HL-60 (cell line): Measurements from ENCODE around the gene DIDO1.

Experiments used
- DNase-seq, 2 experiments: peaks; one replicate each; pipeline ENCODE4 v3.0.0-alpha.2; 2010 to 2020; ENCODE audit warnings: low read depth in 1 of 2, low spot score in 1 of 2
- H3K27ac ChIP-seq: fragments of 250-450 bp; sonication (Bioruptor Pico); replicated peaks from 2 replicates; pipeline ENCODE4 v1.5.1; 2020; ENCODE audit warnings: mild to moderate bottlenecking, moderate library complexity
- H3K27me3 ChIP-seq: fragments of 250-450 bp; sonication (Bioruptor Pico); 2 replicates; pipeline ENCODE4 v1.5.1; 2021; ENCODE audit warnings: mild to moderate bottlenecking, moderate library complexity; ENCODE audit not compliant: insufficient read depth, poor library complexity, severe bottlenecking
- H3K4me3 ChIP-seq: replicated peaks from 2 replicates; pipeline ENCODE4 v1.5.1; 2011; ENCODE audit warnings: mild to moderate bottlenecking, control low read depth, low read length; ENCODE audit not compliant: insufficient read depth
- GABPA ChIP-seq: IDR thresholded peaks from 2 replicates; pipeline ENCODE4 v1.6.1; 2012; ENCODE audit warnings: low read depth
- POLR2AphosphoS5 ChIP-seq: IDR thresholded peaks from 2 replicates; pipeline ENCODE4 v1.6.1; 2012; ENCODE audit warnings: low read depth
- SPI1 ChIP-seq: IDR thresholded peaks from 2 replicates; pipeline ENCODE4 v1.6.1; 2012; ENCODE audit warnings: low read depth, mild to moderate bottlenecking, borderline replicate concordance
- TF ChIP-seq, protein P1 (sequence below): IDR thresholded peaks from 2 replicates; pipeline ENCODE4 v1.6.1; 2012; ENCODE audit warnings: low read depth; ENCODE audit not compliant: insufficient replicate concordance
- TF ChIP-seq, protein P2 (sequence below): IDR thresholded peaks from one replicate; pipeline ENCODE4 v1.5.1; 2011; ENCODE audit warnings: low read length, control low read depth, inconsistent platforms; ENCODE audit not compliant: insufficient read depth

DIDO1 gene

DNA sequence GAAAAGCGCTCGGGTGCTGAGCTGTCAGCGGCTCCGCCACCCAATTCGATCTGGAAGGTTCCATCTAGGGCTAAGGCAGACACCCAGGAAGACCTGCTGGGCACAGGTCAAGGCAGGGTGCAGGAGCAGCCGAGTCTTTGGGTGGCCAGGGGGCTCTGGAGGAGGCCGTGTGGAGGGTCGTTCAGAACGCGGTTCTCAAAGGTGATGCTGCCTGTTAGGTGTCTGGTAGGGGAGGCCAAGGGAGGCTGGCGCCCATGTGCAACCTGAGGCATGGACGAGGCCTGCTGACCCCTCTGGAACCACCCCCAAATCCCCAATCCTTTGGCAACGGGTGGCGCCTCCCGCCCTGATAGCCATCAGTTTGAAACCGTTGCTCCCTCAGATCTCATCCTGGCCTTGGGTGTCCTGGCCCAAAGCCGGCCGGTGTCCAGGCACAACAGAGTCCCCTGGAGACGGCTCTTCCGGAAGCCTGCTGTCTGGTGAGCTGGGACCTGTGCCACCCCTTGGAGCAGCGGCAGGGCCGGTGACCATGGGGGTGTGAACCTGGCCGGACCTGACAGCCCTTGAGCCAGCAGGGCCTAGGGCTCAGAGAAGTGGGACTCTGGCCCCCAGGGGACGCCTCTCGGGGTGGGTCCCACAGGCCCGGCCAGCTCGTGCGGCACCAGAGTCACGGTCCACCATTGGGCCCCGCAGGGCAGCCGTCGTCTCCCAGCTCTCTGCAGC, 36.7 kb upstream of the DIDO1 start:
- TF ChIP-seq POLR2AphosphoS5 (no peak), SPI1 (no peak), GABPA (no peak)
- TF ChIP-seq, protein P1, sequence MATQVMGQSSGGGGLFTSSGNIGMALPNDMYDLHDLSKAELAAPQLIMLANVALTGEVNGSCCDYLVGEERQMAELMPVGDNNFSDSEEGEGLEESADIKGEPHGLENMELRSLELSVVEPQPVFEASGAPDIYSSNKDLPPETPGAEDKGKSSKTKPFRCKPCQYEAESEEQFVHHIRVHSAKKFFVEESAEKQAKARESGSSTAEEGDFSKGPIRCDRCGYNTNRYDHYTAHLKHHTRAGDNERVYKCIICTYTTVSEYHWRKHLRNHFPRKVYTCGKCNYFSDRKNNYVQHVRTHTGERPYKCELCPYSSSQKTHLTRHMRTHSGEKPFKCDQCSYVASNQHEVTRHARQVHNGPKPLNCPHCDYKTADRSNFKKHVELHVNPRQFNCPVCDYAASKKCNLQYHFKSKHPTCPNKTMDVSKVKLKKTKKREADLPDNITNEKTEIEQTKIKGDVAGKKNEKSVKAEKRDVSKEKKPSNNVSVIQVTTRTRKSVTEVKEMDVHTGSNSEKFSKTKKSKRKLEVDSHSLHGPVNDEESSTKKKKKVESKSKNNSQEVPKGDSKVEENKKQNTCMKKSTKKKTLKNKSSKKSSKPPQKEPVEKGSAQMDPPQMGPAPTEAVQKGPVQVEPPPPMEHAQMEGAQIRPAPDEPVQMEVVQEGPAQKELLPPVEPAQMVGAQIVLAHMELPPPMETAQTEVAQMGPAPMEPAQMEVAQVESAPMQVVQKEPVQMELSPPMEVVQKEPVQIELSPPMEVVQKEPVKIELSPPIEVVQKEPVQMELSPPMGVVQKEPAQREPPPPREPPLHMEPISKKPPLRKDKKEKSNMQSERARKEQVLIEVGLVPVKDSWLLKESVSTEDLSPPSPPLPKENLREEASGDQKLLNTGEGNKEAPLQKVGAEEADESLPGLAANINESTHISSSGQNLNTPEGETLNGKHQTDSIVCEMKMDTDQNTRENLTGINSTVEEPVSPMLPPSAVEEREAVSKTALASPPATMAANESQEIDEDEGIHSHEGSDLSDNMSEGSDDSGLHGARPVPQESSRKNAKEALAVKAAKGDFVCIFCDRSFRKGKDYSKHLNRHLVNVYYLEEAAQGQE = no peak
- TF ChIP-seq, protein P2, sequence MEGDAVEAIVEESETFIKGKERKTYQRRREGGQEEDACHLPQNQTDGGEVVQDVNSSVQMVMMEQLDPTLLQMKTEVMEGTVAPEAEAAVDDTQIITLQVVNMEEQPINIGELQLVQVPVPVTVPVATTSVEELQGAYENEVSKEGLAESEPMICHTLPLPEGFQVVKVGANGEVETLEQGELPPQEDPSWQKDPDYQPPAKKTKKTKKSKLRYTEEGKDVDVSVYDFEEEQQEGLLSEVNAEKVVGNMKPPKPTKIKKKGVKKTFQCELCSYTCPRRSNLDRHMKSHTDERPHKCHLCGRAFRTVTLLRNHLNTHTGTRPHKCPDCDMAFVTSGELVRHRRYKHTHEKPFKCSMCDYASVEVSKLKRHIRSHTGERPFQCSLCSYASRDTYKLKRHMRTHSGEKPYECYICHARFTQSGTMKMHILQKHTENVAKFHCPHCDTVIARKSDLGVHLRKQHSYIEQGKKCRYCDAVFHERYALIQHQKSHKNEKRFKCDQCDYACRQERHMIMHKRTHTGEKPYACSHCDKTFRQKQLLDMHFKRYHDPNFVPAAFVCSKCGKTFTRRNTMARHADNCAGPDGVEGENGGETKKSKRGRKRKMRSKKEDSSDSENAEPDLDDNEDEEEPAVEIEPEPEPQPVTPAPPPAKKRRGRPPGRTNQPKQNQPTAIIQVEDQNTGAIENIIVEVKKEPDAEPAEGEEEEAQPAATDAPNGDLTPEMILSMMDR = no peak
- no peak overlapping the region for H3K4me3 ChIP-seq
- no peaks in the 10 kb centered on the region for H3K27me3 ChIP-seq
- no peak for DNase-seq
- H3K27ac ChIP-seq = no peak overlapping the region

DNA sequence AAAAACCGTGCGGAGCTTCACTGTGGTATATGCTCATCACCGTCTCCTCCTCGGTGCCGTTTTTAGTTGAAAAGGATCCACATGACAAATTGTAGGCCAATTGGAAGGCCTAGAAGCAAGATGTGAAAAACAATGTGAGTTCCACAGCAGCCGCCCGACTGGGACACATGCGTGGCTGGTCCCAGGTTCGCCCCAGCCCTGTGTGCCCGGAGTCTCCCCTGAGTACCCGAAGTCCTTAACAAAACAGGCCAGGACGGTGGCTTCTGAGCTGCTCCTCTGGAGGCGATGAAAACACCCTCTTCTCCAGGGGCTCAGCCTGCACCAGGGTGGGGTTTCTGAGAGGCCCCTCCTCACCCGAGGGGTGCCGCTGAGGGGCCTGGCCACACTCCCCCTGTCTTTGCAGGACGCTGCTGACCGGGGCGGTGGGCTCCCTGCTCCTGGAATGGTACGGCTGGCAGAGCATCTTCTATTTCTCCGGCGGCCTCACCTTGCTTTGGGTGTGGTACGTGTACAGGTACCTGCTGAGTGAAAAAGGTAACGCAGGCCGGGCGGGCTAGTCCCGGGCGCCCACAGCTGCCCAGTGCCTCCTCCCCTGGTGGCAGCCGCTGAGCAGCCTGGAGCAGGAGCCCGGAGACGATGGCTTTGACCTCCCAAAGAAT, 36.0 kb upstream of the DIDO1 start:
- no peaks in the 10 kb centered on the region for H3K27me3 ChIP-seq
- TF ChIP-seq POLR2AphosphoS5 (no peak), SPI1 (no peak), GABPA (no peak)
- TF ChIP-seq, protein P1 = no peak
- TF ChIP-seq, protein P2 = no peak
- H3K4me3 ChIP-seq = no peak overlapping the region
- H3K27ac ChIP-seq = no peak overlapping the region
- DNase-seq = no peak

DNA sequence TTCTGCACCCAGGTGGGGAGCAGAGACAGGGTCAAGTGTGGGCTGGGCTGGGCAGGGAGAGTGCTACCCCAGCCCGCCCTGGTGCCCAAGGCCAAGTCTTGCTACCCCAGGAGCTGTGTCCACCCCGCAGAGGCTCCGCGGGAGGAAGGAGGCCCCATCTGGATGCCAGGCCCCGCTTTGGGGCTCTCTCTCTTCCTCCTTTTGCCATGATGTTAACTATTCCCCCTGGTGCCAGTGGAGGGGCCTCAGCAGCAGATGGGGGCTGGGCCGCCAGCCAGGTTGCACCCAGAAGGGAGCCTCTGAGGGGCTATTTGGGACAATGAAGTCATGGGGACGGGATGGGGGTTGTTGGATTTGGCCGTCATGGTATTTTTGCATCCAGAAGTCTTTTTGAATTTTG, 35.5 kb upstream of the DIDO1 start:
- Histone ChIP-seq H3K4me3 (no peak overlapping the region), H3K27ac (no peak overlapping the region), H3K27me3 (no peaks in the 10 kb centered on the region)
- TF ChIP-seq SPI1 (no peak), GABPA (no peak), POLR2AphosphoS5 (no peak)
- TF ChIP-seq, protein P1 = no peak
- TF ChIP-seq, protein P2 = no peak
- no peak for DNase-seq
